HG02973 (cell line): ENCODE measurements around the gene PTGES2.

Experiments used
- ATAC-seq: cut with Tn5 transposase; IDR thresholded peaks from one replicate; pipeline ENCODE4 v1.9.1; 2021; ENCODE audit warnings: moderate library complexity; ENCODE audit not compliant: unreplicated experiment

Gene PTGES2

GRCh38 chr9:128127568-128127989 is at the start of gene PTGES2:
PTGES2 (minus strand) TSS chr9:128127729; CDS start chr9:128127717, 12 bp downstream.
- ATAC-seq = peak; percentile 43

GRCh38 chr9:128175726-128176125 is 48.2 kb upstream of the PTGES2 start:
- no peak for ATAC-seq

GRCh38 chr9:128175102-128175563 is 47.6 kb upstream of the PTGES2 start:
- ATAC-seq = no peak

GRCh38 chr9:128174062-128174461 is 46.5 kb upstream of the PTGES2 start:
- ATAC-seq = no peak

- no peak for ATAC-seq
These were observed 42.4 kb upstream of the PTGES2 start for GRCh38 chr9:128169925-128170324.

GRCh38 chr9:128169492-128169891 is 42.0 kb upstream of the PTGES2 start:
- ATAC-seq = no peak

- ATAC-seq = no peak
These were observed 41.3 kb upstream of the PTGES2 start for GRCh38 chr9:128168731-128169308.

- no peak for ATAC-seq
These were observed 39.7 kb upstream of the PTGES2 start for GRCh38 chr9:128167209-128167608.

- ATAC-seq = no peak
These were observed 38.6 kb upstream of the PTGES2 start for GRCh38 chr9:128166169-128166568.

- ATAC-seq = no peak
These were observed 36.9 kb upstream of the PTGES2 start for GRCh38 chr9:128164307-128164885.

- ATAC-seq = no peak
These were observed 36.2 kb upstream of the PTGES2 start for GRCh38 chr9:128163523-128164306.

GRCh38 chr9:128163027-128163515 is 35.5 kb upstream of the PTGES2 start:
- ATAC-seq = no peak

- no peak for ATAC-seq
These were observed 34.9 kb upstream of the PTGES2 start for GRCh38 chr9:128162215-128163026.

GRCh38 chr9:128161215-128161902 is 33.8 kb upstream of the PTGES2 start:
- ATAC-seq = no peak

GRCh38 chr9:128160603-128160987 is 33.1 kb upstream of the PTGES2 start:
- ATAC-seq = no peak

- ATAC-seq = peak; percentile 61
These were observed 32.5 kb upstream of the PTGES2 start, which contains the start of gene BBLN for GRCh38 chr9:128159784-128160602. BBLN (plus strand) TSS chr9:128160265; CDS start chr9:128160408, 143 bp downstream.

- ATAC-seq = no peak
These were observed 31.9 kb upstream of the PTGES2 start for GRCh38 chr9:128159522-128159783.

GRCh38 chr9:128155736-128156500 is 28.4 kb upstream of the PTGES2 start:
- no peak for ATAC-seq
